Measurements from ENCODE around the gene OR52N2.

Gene OR52N2

GRCh38 chr11:5808500-5809121 is at the start of gene OR52N2:
Gene OR52N2, plus strand, starts transcription at chr11:5808924. Its CDS starts 11,412 bp downstream, at chr11:5820336.
- peak; percentile 34 to 40 for DNase-seq (ENCODE audit: low read depth in 1 of 2, low spot score in 1 of 2)

- no peak for DNase-seq (ENCODE audit: low read depth in 1 of 2, low spot score in 1 of 2)
Measured at GRCh38 chr11:5767056-5767455, 41.7 kb upstream of the OR52N2 start.

DNA sequence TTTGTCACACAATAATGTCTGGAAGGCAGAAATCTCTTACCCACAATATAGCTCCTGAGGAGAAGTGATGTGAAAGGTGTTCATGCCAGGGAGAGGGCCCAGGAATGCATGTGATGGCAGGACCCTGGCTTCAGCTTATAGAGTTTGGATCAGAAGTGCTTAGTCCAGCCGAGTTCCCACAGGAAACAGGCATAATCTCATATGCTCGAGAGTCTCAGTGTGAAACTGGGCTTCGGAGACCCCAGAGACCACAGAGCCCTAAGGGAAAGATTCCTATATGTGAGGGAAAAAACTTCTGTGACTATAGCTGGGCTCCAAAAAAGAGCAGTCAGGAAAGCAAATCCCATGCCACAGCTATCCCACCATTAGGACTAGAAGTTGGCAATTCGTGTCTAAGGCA is 25.5 kb upstream of the OR52N2 start, which contains the start of gene OR52N5:
TSS of gene OR52N5 (minus strand) at position 101 of the 400 bp plus-strand sequence. CDS start 4,721 bp downstream, outside the sequence.
- no peak for DNase-seq (ENCODE audit: low read depth in 1 of 2, low spot score in 1 of 2)

GRCh38 chr11:5791165-5791564 is 17.6 kb upstream of the OR52N2 start, which contains the start of gene OR52N1:
Gene OR52N1, minus strand, starts transcription at chr11:5791265. Its CDS starts 2,449 bp downstream, at chr11:5788816.
- no peak for DNase-seq (ENCODE audit: low read depth in 1 of 2, low spot score in 1 of 2)

GRCh38 chr11:5796541-5796940 is 12.2 kb upstream of the OR52N2 start:
- no peak for DNase-seq (ENCODE audit: low read depth in 1 of 2, low spot score in 1 of 2)

- no peak for DNase-seq (ENCODE audit: low read depth in 1 of 2, low spot score in 1 of 2)
Measured at GRCh38 chr11:5803982-5804381, 4.7 kb upstream of the OR52N2 start.

GRCh38 chr11:5807580-5807979 is 1.1 kb upstream of the OR52N2 start:
- DNase-seq (ENCODE audit: low read depth in 1 of 2, low spot score in 1 of 2) = no peak

- no peak for DNase-seq (ENCODE audit: low read depth in 1 of 2, low spot score in 1 of 2)
Measured at GRCh38 chr11:5809122-5809519, 397 bp downstream of the OR52N2 start.

GRCh38 chr11:5809905-5810795 is 1.4 kb downstream of the OR52N2 start:
- no peak for DNase-seq (ENCODE audit: low read depth in 1 of 2, low spot score in 1 of 2)

DNA sequence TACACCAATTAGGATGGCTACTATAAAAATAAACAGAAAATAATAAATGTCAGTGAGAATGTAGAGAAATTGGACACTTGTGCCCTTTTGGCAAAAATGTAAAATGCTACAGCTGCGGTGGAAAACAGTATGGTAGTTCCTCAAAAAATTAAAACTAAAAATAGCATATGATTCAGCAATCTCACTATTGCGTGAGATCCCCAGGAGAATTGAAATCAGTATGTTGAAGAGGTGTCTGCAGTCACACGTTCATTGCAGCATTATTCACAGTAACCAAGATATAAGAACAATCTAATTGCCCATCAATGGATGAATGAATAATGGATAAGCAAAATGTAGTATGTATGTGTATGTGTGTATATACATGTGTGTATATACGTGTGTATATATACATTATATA is 6.8 kb downstream of the OR52N2 start:
- no peak for DNase-seq (ENCODE audit: low read depth in 1 of 2, low spot score in 1 of 2)

DNA sequence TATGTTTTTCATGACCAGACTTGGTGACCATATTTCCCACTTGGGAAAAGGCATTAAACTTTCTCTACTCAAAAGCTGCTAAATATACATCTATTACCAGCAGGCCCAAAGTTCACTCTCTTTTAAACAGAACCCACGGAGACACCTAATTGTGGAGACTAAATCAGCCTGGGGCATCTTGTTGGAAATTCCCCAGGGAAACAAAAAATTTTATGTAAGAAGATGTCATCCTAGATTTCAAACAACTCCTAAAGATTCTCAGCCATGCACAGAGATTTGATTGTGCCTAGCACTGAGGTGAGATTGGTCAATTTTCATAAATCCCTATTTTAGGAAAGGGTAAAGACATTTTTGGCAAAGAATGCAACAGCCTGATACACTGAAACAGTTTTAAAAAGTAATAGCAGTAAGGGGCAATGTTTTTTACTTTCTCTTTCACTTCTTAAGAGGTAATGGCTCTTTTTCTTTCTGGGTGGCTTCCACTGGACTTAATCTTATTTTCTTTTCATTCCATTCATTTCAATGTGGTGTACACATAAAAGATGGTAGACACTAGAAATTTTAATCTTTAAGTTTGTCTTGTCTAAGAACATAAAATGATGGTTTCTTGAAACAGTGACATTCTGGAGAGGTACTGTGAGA is 9.6 kb downstream of the OR52N2 start:
- no peak for DNase-seq (ENCODE audit: low read depth in 1 of 2, low spot score in 1 of 2)

DNA sequence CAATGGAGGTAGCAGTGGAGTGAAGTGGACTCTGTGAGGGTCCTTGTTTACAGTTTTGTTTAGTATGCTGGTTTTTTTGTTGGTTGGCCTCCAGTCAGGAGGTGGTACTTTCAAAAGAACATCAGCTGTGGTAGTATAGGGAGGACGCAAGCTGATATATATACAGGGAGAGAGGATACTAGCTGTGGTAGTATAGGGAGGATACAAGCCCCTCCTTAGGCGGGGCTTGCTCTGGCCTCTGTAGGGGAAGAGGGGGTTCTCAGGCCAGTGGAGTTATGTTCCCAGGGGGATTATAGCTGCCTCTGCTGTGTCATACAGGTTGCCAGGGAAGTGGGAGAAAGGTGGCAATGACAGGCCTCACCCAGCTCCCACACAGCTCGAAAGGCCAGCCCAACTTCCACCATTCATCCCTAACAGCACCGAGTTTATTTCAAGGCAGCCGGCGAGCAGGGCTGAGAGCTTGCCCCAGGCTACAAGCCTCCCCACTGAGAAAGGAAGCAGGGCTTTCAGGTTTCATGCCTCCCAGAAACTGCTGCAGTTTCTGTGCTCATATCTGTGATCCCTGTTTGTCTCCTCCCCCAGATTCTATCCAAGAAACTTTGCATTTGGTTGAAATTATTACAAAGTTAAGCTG is 22.6 kb downstream of the OR52N2 start:
- DNase-seq (ENCODE audit: low read depth in 1 of 2, low spot score in 1 of 2) = no peak

DNA sequence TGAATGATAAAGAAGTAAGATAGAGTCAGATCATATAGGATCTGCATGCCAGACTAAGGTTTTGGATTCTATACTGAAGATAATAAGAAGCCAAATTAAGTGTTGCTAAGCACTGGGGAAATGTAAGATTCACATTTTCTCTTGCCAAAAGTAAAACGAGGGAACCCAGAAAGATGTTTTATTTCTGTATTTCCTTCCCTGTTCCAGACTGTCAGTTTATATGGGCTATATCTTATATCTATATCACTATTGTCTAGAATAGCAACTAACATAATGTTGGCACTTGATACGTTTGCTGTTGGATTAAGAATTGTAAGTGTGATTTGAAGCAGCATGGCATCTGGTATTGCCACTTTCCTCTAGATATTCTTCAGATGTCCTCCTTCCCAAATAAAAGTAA is 24.7 kb downstream of the OR52N2 start:
- DNase-seq (ENCODE audit: low read depth in 1 of 2, low spot score in 1 of 2) = no peak

DNA sequence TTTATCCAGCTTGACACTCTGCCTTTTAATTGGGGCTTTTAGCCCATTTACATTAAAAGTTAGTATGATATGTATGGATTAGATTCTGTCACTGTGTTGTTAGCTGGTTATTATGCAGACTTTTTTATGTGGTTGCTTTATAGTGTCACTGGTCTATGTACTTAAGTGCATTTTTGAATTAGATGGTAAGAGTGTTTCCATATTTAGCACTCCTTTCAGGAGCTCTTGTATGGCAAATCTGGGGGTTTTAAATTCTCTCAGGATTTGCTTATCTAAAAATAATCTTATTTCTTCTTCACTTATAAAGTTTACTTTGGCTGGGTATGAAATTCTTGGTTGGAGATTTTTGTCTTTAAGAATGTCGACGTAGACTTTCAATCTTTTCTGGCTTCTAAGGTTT is 29.0 kb downstream of the OR52N2 start:
- DNase-seq (ENCODE audit: low read depth in 1 of 2, low spot score in 1 of 2) = no peak

DNA sequence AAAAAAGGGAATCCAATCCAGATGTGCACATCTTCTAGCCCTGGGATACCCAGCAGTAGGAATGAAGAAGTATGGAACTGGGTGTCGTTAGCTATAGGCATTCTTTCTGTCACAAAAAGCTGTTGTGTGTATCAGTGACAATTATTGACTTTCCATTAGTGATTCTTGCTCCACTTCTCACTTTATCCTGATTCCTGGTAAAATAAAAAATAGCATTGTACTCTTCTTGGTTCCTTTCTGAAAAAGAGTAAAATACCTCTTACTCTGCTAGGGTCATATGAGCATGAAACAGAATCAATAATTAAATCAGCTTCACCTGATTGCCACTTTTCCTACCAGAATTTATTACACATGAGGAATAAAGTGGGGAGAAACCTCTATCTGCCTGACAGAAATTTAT is 33.1 kb downstream of the OR52N2 start, which contains the start of gene OR52E6:
TSS of gene OR52E6 (minus strand) at position 101 of the 400 bp plus-strand sequence. CDS start at position 101, 0 bp downstream.
- no peak for DNase-seq (ENCODE audit: low read depth in 1 of 2, low spot score in 1 of 2)

GRCh38 chr11:5846701-5847100 is 38.0 kb downstream of the OR52N2 start:
- DNase-seq (ENCODE audit: low read depth in 1 of 2, low spot score in 1 of 2) = no peak

- DNase-seq (ENCODE audit: low read depth in 1 of 2, low spot score in 1 of 2) = no peak
Measured at GRCh38 chr11:5847711-5848110, 39.0 kb downstream of the OR52N2 start.

GRCh38 chr11:5851002-5851401 is 42.3 kb downstream of the OR52N2 start:
- DNase-seq (ENCODE audit: low read depth in 1 of 2, low spot score in 1 of 2) = no peak

GRCh38 chr11:5857590-5857989 is 48.9 kb downstream of the OR52N2 start, which contains the start of gene OR52E8:
Gene OR52E8, minus strand, starts transcription at chr11:5857690. Its CDS starts 0 bp downstream, at chr11:5857690.
- no peak for DNase-seq (ENCODE audit: low read depth in 1 of 2, low spot score in 1 of 2)

DNA sequence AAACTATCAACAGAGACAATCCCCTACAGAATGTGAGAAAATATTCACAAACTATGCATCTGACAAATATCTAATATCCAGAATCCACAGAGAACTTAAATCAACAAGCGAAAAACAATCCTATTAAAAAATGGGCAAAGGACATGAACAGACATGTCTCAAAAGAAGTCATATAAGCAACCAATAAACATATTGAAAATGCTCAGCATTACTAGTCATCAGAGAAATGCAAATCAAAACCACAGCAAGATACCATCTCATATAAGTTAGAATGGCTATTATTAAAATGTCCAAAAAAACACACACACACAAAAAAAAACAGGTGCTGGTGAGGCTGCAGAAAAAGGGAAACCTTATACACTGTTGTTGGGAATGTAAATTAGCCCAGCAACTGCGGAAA is 57.1 kb downstream of the OR52N2 start:
- no peak for DNase-seq (ENCODE audit: low read depth in 1 of 2, low spot score in 1 of 2)
